HepG2 (cell line): Measurements from ENCODE around the gene DHX8. TPM values are rescaled to one million over a fixed set of nuclear protein-coding genes. Genes with fewer than 3 reads are reported as not detected.

Experiments
- DMTF1 ChIP-seq: sonication (generic); formaldehyde crosslinking; IDR thresholded peaks from 2 replicates; pipeline ENCODE4 v1.4.0; 2020; ENCODE audit warnings: mild to moderate bottlenecking, missing genetic modification reagents
- HBP1 ChIP-seq: IDR thresholded peaks from 2 replicates; pipeline ENCODE4 v1.6.1; 2016; ENCODE audit warnings: low read depth, control low read depth
- HES4 ChIP-seq: sonication (generic); formaldehyde crosslinking; IDR thresholded peaks from 2 replicates; pipeline ENCODE4 v1.9.0; 2021; ENCODE audit warnings: mild to moderate bottlenecking, missing genetic modification reagents, borderline replicate concordance
- HMGXB4 ChIP-seq, 2 experiments: sonication (generic) in 1 of 2; formaldehyde crosslinking in 1 of 2; IDR thresholded peaks; 2 replicates each; pipeline versions ENCODE4 v1.4.0 to v1.6.1; 2018 to 2020; ENCODE audit warnings: missing genetic modification reagents in 2 of 2, borderline replicate concordance in 1 of 2, low read depth in 1 of 2, mild to moderate bottlenecking in 1 of 2, missing biosample characterization in 1 of 2
- HNF1A ChIP-seq, 2 experiments: sonication (generic) in 1 of 2; formaldehyde crosslinking in 1 of 2; IDR thresholded peaks; 2 replicates each; pipeline versions ENCODE4 v1.4.0 to v1.6.1; 2016 to 2020; ENCODE audit warnings: borderline replicate concordance in 1 of 2, low read depth in 1 of 2, mild to moderate bottlenecking in 1 of 2, missing genetic modification reagents in 1 of 2
- HNRNPLL ChIP-seq: fragments of 200-400 bp; formaldehyde crosslinking; IDR thresholded peaks from 2 replicates; pipeline ENCODE4 v1.6.1; 2017; ENCODE audit warnings: mild to moderate bottlenecking, low read depth, low read length; ENCODE audit not compliant: poor library complexity, severe bottlenecking
- ISL2 ChIP-seq: sonication (generic); formaldehyde crosslinking; IDR thresholded peaks from 2 replicates; pipeline ENCODE4 v1.5.0; 2020; ENCODE audit warnings: missing genetic modification reagents
- PBX3 ChIP-seq: sonication (generic); formaldehyde crosslinking; IDR thresholded peaks from 2 replicates; pipeline ENCODE4 v1.8.1; 2023; ENCODE audit warnings: missing genetic modification reagents, inconsistent platforms, borderline replicate concordance
- SRF ChIP-seq: IDR thresholded peaks from 2 replicates; pipeline ENCODE4 v1.6.1; 2011; ENCODE audit warnings: mild to moderate bottlenecking, low read depth, low read length, moderate library complexity
- ZC3H4 ChIP-seq: sonication (generic); formaldehyde crosslinking; IDR thresholded peaks from 2 replicates; pipeline ENCODE4 v1.4.0; 2020; ENCODE audit warnings: missing genetic modification reagents, borderline replicate concordance
- ZNF24 ChIP-seq: fragments of 450-650 bp; IDR thresholded peaks from 2 replicates; pipeline ENCODE4 v1.6.1; 2017; ENCODE audit warnings: antibody characterized with exemption, mild to moderate bottlenecking
- ZNF383 ChIP-seq: sonication (generic); formaldehyde crosslinking; IDR thresholded peaks from 2 replicates; pipeline ENCODE4 v1.4.0; 2020; ENCODE audit warnings: missing genetic modification reagents, mild to moderate bottlenecking, borderline replicate concordance
- ZNF7 ChIP-seq: IDR thresholded peaks from 2 replicates; pipeline ENCODE4 v1.6.1; 2016; ENCODE audit warnings: missing biosample characterization, missing genetic modification reagents
- ZNF720 ChIP-seq: sonication (generic); formaldehyde crosslinking; IDR thresholded peaks from 2 replicates; pipeline ENCODE4 v1.4.0; 2020; ENCODE audit warnings: missing genetic modification reagents
- ZNF724P ChIP-seq: sonication (generic); formaldehyde crosslinking; IDR thresholded peaks from 2 replicates; pipeline ENCODE4 v1.8.0; 2022; ENCODE audit warnings: missing genetic modification reagents, borderline replicate concordance
- ZNF781 ChIP-seq: sonication (generic); formaldehyde crosslinking; IDR thresholded peaks from 2 replicates; pipeline ENCODE4 v1.5.1; 2020; ENCODE audit warnings: borderline replicate concordance, mild to moderate bottlenecking, missing genetic modification reagents; ENCODE audit errors: not compliant biosample characterization
- polyA plus RNA-seq, 8 experiments: library from polyadenylated mRNA; depleted of rRNA in 3 of 8; stranded (reverse) in 7 of 8; unstranded in 1 of 8; fragments of >200 nt; fragmentation: Illumina TruSeq in 4 of 8; extraction: Trizol in 4 of 8; gene quantifications; 2 replicates each; pipeline versions ENCODE4 v1.2.1 to v1.2.3, GENCODE V29; 2011 to 2016; ENCODE audit warnings: low read depth in 4 of 8, missing spikeins in 1 of 8, mixed read lengths in 1 of 8; ENCODE audit not compliant: insufficient read depth in 1 of 8
- total RNA-seq, 5 experiments: library from RNA; depleted of rRNA; stranded (reverse); fragments of >200 nt; fragmentation: Illumina TruSeq; extraction: Trizol; gene quantifications; 2 replicates each; pipeline ENCODE4 v1.2.3, GENCODE V29; 2016; ENCODE audit warnings: low read depth in 1 of 5

The DHX8 gene
- total and polyA plus RNA-seq, 2 of the 13 experiments (the other 11 are each of a cell fraction or from before 2014, with no cell fraction given), result 24.8 to 48.9 TPM

GRCh38 chr17:43559161-43559816 lies 75.5 kb downstream of the DHX8 start (continued):
- TF ChIP-seq DMTF1, result no peak
- TF ChIP-seq ZNF781 (CRISPR knock-in tag), result peak; percentile 52
- TF ChIP-seq ZNF720, result no peak
- TF ChIP-seq SRF, result no peak
- no peak for TF ChIP-seq ZNF383 (CRISPR knock-in tag)
- 0 out of 2 replicates have a peak, but pooled peaks have one; percentile 37 for TF ChIP-seq HBP1 (CRISPR knock-in tag)
- no peak for TF ChIP-seq ZC3H4 (CRISPR knock-in tag)
- TF ChIP-seq HES4 (CRISPR knock-in tag), result 0 out of 2 replicates have a peak, but pooled peaks have one; percentile 46
- no peak for TF ChIP-seq HNRNPLL
- no peak for TF ChIP-seq PBX3
- no peak for TF ChIP-seq ZNF7 (CRISPR knock-in tag)
- peak in 1 of 2 experiments; percentile 30; a peak in 1 of 4 replicates for TF ChIP-seq HMGXB4 (CRISPR knock-in tag; IDR thresholded peaks at IDR 0.05; ENCODE audit: borderline replicate concordance in 1 of 2, low read depth in 1 of 2)
- no peak for TF ChIP-seq ZNF24
- TF ChIP-seq ISL2 (CRISPR knock-in tag), result peak; percentile 56; the same call in 1 of the 2 replicates
- 0 out of 2 replicates have a peak, but pooled peaks have one; percentile 40 for TF ChIP-seq ZNF724P
- no peak for TF ChIP-seq HNF1A (IDR thresholded peaks at IDR 0.05; ENCODE audit: low read depth)
- no peak; the same call in 1 of the 2 replicates for TF ChIP-seq HNF1A (CRISPR knock-in tag; IDR thresholded peaks at IDR 0.05; ENCODE audit: borderline replicate concordance)
